IMR-90 (cell line): ENCODE results near the gene KLK8. TPM values are rescaled to one million over a fixed set of nuclear protein-coding genes. Genes with fewer than 3 reads are reported as not detected.

ENCODE experiments used
- ATAC-seq: fragments of 200-7000 bp; cut with Tn5 transposase; 2 replicates; pipeline ENCODE4 v1.9.1; 2020; ENCODE audit warnings: low read depth, mild to moderate bottlenecking, moderate library complexity
- BruUV-seq: library from RNA; stranded (reverse); fragments of 400-500 nt; replicated peaks from 2 replicates; lab custom pipeline; 2021; lab: Mats Ljungman, UMichigan
- CTCF ChIA-PET: fragments of 300-600 bp; formaldehyde crosslinking; extraction: SDS; loops from one replicate; lab custom pipeline; 2021; ENCODE audit warnings: antibody characterized with exemption; lab: Yijun Ruan, JAX
- POLR2A ChIA-PET: fragments of 300-600 bp; sonication (Branson Sonifier 250); formaldehyde crosslinking; loops from one replicate; lab custom pipeline; 2022; ENCODE audit warnings: antibody characterized with exemption; ENCODE audit not compliant: unreplicated experiment; lab: Charles Lee
- DNase-seq: peaks from one replicate; pipeline ENCODE4 v3.0.0; 2013
- H2AFZ ChIP-seq: replicated peaks from 2 replicates; pipeline ENCODE3; 2013; ENCODE audit warnings: low read length, mild to moderate bottlenecking; ENCODE audit not compliant: poor library complexity
- H2AK5ac ChIP-seq: 2 replicates; pipeline ENCODE4 v1.6.1; 2013; ENCODE audit warnings: low read depth, low read length, inconsistent platforms
- H2AK9ac ChIP-seq: replicated peaks from 2 replicates; pipeline ENCODE3; 2013; ENCODE audit warnings: mild to moderate bottlenecking, low read depth, low read length, moderate library complexity; ENCODE audit not compliant: poor library complexity
- H2BK120ac ChIP-seq: 2 replicates; pipeline ENCODE4 v1.6.1; 2013; ENCODE audit warnings: low read depth, low read length, inconsistent platforms
- H2BK15ac ChIP-seq: 3 replicates; pipeline ENCODE4 v1.6.1; 2013; ENCODE audit warnings: low read depth, low read length, inconsistent platforms
- H2BK20ac ChIP-seq: 2 replicates; pipeline ENCODE4 v1.6.1; 2013; ENCODE audit warnings: low read depth, mild to moderate bottlenecking, inconsistent platforms, low read length, moderate library complexity
- H2BK5ac ChIP-seq: 2 replicates; pipeline ENCODE4 v1.6.1; 2013; ENCODE audit warnings: mild to moderate bottlenecking, low read depth, low read length, inconsistent platforms; ENCODE audit not compliant: poor library complexity, severe bottlenecking
- H3K14ac ChIP-seq: replicated peaks from 2 replicates; pipeline ENCODE4 v1.6.1; 2013; ENCODE audit warnings: low read depth, low read length, inconsistent platforms
- H3K18ac ChIP-seq: 2 replicates; pipeline ENCODE4 v1.6.1; 2013; ENCODE audit warnings: low read depth, low read length, control low read depth
- H3K23ac ChIP-seq: 2 replicates; pipeline ENCODE4 v1.6.1; 2013; ENCODE audit warnings: low read depth, low read length, inconsistent platforms
- H3K27ac ChIP-seq: 2 replicates; pipeline ENCODE4 v1.5.1; 2013; ENCODE audit warnings: mild to moderate bottlenecking, control low read depth, low read length; ENCODE audit not compliant: insufficient read depth
- H3K27me3 ChIP-seq: 2 replicates; pipeline ENCODE4 v1.6.1; 2013; ENCODE audit warnings: low read length; ENCODE audit not compliant: control insufficient read depth, insufficient read depth
- H3K36me3 ChIP-seq: 2 replicates; pipeline ENCODE4 v1.6.1; 2013; ENCODE audit warnings: low read length, mixed read lengths; ENCODE audit not compliant: control insufficient read depth, insufficient read depth
- H3K4ac ChIP-seq: 2 replicates; pipeline ENCODE4 v1.6.1; 2013; ENCODE audit warnings: low read depth, low read length, inconsistent platforms
- H3K4me1 ChIP-seq: 2 replicates; pipeline ENCODE4 v1.6.1; 2013; ENCODE audit warnings: low read length, mixed read lengths; ENCODE audit not compliant: control insufficient read depth, insufficient read depth
- H3K4me2 ChIP-seq: 2 replicates; pipeline ENCODE4 v1.6.1; 2013; ENCODE audit warnings: low read depth, mild to moderate bottlenecking, control low read depth, low read length, moderate library complexity
- H3K4me3 ChIP-seq: 2 replicates; pipeline ENCODE4 v1.5.1; 2013; ENCODE audit warnings: low read depth, mild to moderate bottlenecking, control low read depth, low read length, moderate library complexity; ENCODE audit not compliant: insufficient read depth
- H3K56ac ChIP-seq: 2 replicates; pipeline ENCODE4 v1.6.1; 2013; ENCODE audit warnings: low read length, inconsistent platforms; ENCODE audit not compliant: insufficient read depth; ENCODE audit errors: extremely low read depth
- H3K79me1 ChIP-seq, 2 experiments: 2 replicates each; pipeline ENCODE4 v1.6.1; 2013; ENCODE audit warnings: low read length in 2 of 2, inconsistent platforms in 1 of 2, low read depth in 1 of 2
- H3K9ac ChIP-seq: 2 replicates; pipeline ENCODE4 v1.6.1; 2013; ENCODE audit warnings: low read depth, low read length, control low read depth
- H3K9me1 ChIP-seq: 2 replicates; pipeline ENCODE4 v1.6.1; 2013; ENCODE audit warnings: low read length, inconsistent platforms; ENCODE audit not compliant: insufficient read depth
- H3K9me3 ChIP-seq: 2 replicates; pipeline ENCODE4 v1.6.1; 2013; ENCODE audit warnings: low read length; ENCODE audit not compliant: control insufficient read depth, insufficient read depth
- H4K20me1 ChIP-seq: 2 replicates; pipeline ENCODE4 v1.6.1; 2013; ENCODE audit warnings: low read length, inconsistent platforms; ENCODE audit not compliant: insufficient read depth
- H4K5ac ChIP-seq: 2 replicates; pipeline ENCODE4 v1.6.1; 2013; ENCODE audit warnings: mild to moderate bottlenecking, low read depth, low read length, control low read depth
- H4K8ac ChIP-seq, 2 experiments: 2 replicates each; pipeline ENCODE4 v1.6.1; 2013; ENCODE audit warnings: low read depth in 2 of 2, low read length in 2 of 2, control low read depth in 1 of 2, inconsistent platforms in 1 of 2
- H4K91ac ChIP-seq: 2 replicates; pipeline ENCODE4 v1.6.1; 2013; ENCODE audit warnings: low read depth, low read length, inconsistent platforms; ENCODE audit not compliant: insufficient read depth
- CTCF ChIP-seq: conservative IDR thresholded peaks from 2 replicates; pipeline ENCODE4 v1.5.1; 2012; ENCODE audit warnings: mild to moderate bottlenecking, low read depth, low read length, improper control_type of control experiment
- MAFK ChIP-seq: IDR thresholded peaks from 2 replicates; pipeline ENCODE4 v1.6.1; 2012; ENCODE audit warnings: low read depth, low read length, improper control_type of control experiment
- MAZ ChIP-seq: IDR thresholded peaks from 2 replicates; pipeline ENCODE4 v1.6.1; 2012; ENCODE audit warnings: low read depth, mild to moderate bottlenecking, low read length, improper control_type of control experiment, moderate library complexity, borderline replicate concordance
- WGBS, 2 experiments: methylation state at CpG; one replicate each; pipeline versions ENCODE4 v1.1.5 to v1.1.7; 2013; ENCODE audit warnings: missing lambda C conversion rate in 2 of 2; ENCODE audit not compliant: insufficient read length in 1 of 2; ENCODE audit errors: extremely low coverage in 2 of 2; 5-methylcytosine and 5-hydroxymethylcytosine counted together
- dilution Hi-C: fragments of 300-500 bp; cut with HindIII; formaldehyde crosslinking; loops from one replicate; pipeline ENCODE4 v1.14.3; 2018; ENCODE audit warnings: low sequenced_read_pairs; ENCODE audit not compliant: unreplicated experiment
- in situ Hi-C: fragments of 300-500 bp; cut with MboI; formaldehyde crosslinking; loops from 3 replicates; pipeline ENCODE4 v1.14.3; 2019; ENCODE audit warnings: low sequenced_read_pairs, inconsistent platforms, mixed read lengths
- intact Hi-C: fragments of 100-400 bp; cut with micrococcal nuclease; formaldehyde crosslinking; loops from 2 replicates; pipeline ENCODE4 v1.10.0; 2022
- polyA plus RNA-seq, 3 experiments: library from polyadenylated mRNA; depleted of rRNA; stranded (reverse); fragments of >200 nt; gene quantifications; 2 replicates each; pipeline ENCODE4 v1.2.3, GENCODE V29; 2012; ENCODE audit warnings: low replicate concordance in 1 of 3
- total RNA-seq: library from RNA; depleted of rRNA; stranded (reverse); fragments of >200 nt; gene quantifications from 2 replicates; pipeline ENCODE4 v1.2.3, GENCODE V29; 2012

The KLK8 gene
- total and polyA plus RNA-seq, 2 of the 4 experiments (the other 2 are of a cell fraction) = not detected

- H3K9me3 ChIP-seq = no peaks in the 10 kb centered on the region
Observed at GRCh38 chr19:51024924-51025323, 23.5 kb upstream of the KLK8 start.

More at GRCh38 chr19:51024924-51025323, 23.5 kb upstream of the KLK8 start:
- Histone ChIP-seq H2BK15ac (no peak overlapping the region), H2AK9ac (no peak overlapping the region), H2AK5ac (no peak overlapping the region), H2BK5ac (no peak overlapping the region), H3K4me2 (no peak overlapping the region), H2BK120ac (no peak overlapping the region), H2BK20ac (no peak overlapping the region), H3K27ac (no peak overlapping the region), H3K79me1 (no peaks in the 10 kb centered on the region), H2AFZ (no peak overlapping the region), H4K5ac (no peak overlapping the region), H4K8ac (no peak overlapping the region), H3K18ac (no peak overlapping the region), H3K56ac (no peak overlapping the region), H3K4me3 (no peak overlapping the region), H3K23ac (no peak overlapping the region), H4K20me1 (no peaks in the 10 kb centered on the region), H3K9ac (no peak overlapping the region), H3K4ac (no peak overlapping the region), H3K27me3 (peaks cover 3% of the 10 kb centered on the region), H4K91ac (no peak overlapping the region), H3K14ac (no peak overlapping the region), H3K36me3 (no peaks in the 10 kb centered on the region), H3K9me1 (no peaks in the 10 kb centered on the region), H3K4me1 (no peaks in the 10 kb centered on the region)
- no peak for ATAC-seq
- dilution Hi-C loops = no loop called here
- CTCF ChIA-PET = no interaction called here
- no peak for DNase-seq
- POLR2A ChIA-PET = no interaction called here
- no CpG with 5 or more reads among the region's 5 CpGs for WGBS, 2 experiments
- BruUV-seq = no TSS peak
- TF ChIP-seq MAZ (no peak), CTCF (no peak), MAFK (no peak)
- intact Hi-C loops = no loop called here
- in situ Hi-C loops = no loop called here
